ENCODE data around the gene PHACTR3.

Gene PHACTR3

GRCh38 chr20:59821201-59821600 lies 216.9 kb downstream of the PHACTR3 start:
- H3K79me2 ChIP-seq (ENCODE audit: low read length), result no peaks in the 10 kb centered on the region
- TF ChIP-seq EZH2 (optimal IDR thresholded peaks at IDR 0.05; ENCODE audit: low read depth, low read length) (no peak), CTCF (IDR thresholded peaks at IDR 0.05; ENCODE audit: low read length) (no peak), EZH2phosphoT487 (IDR thresholded peaks at IDR 0.05; ENCODE audit: low read length) (no peak)
- no peaks in the 10 kb centered on the region for H3K36me3 ChIP-seq (replicated peaks; ENCODE audit: insufficient read depth, low read length)
- H3K9ac ChIP-seq (ENCODE audit: low read length), result no peak overlapping the region
- DNase-seq, result no peak
- no peaks in the 10 kb centered on the region for H3K4me1 ChIP-seq (ENCODE audit: low read length)
- H3K27ac ChIP-seq (ENCODE audit: low read length), result no peak overlapping the region
- no peak overlapping the region for H3K4me2 ChIP-seq (ENCODE audit: low read depth, low read length)
- no peaks in the 10 kb centered on the region for H3K9me3 ChIP-seq (replicated peaks; ENCODE audit: insufficient read depth, low read length)
- no peaks in the 10 kb centered on the region for H4K20me1 ChIP-seq (ENCODE audit: insufficient read depth, low read length)
- peaks cover 34% of the 10 kb centered on the region; the same call in 1 of the 2 replicates for H3K27me3 ChIP-seq (replicated peaks; ENCODE audit: insufficient read depth, low read length)
- no peak overlapping the region for H2AFZ ChIP-seq (ENCODE audit: low read length)
- H3K9me2 ChIP-seq (replicated peaks; ENCODE audit: insufficient read depth, low read length), result no peaks in the 10 kb centered on the region
- no peak overlapping the region for H3K4me3 ChIP-seq (ENCODE audit: low read length)
- no peaks in the 10 kb centered on the region for H3F3A ChIP-seq (ENCODE audit: insufficient read depth, low read length)

- no peaks in the 10 kb centered on the region for H3K9me2 ChIP-seq (replicated peaks; ENCODE audit: insufficient read depth, low read length)
- no peak for TF ChIP-seq EZH2 (optimal IDR thresholded peaks at IDR 0.05; ENCODE audit: low read depth, low read length)
- TF ChIP-seq CTCF (IDR thresholded peaks at IDR 0.05; ENCODE audit: low read length), result no peak
- no peaks in the 10 kb centered on the region for H3F3A ChIP-seq (ENCODE audit: insufficient read depth, low read length)
- no peaks in the 10 kb centered on the region for H3K4me1 ChIP-seq (ENCODE audit: low read length)
- H3K9ac ChIP-seq (ENCODE audit: low read length), result no peak overlapping the region
- no peak for DNase-seq
- peaks cover 34% of the 10 kb centered on the region; the same call in 1 of the 2 replicates for H3K27me3 ChIP-seq (replicated peaks; ENCODE audit: insufficient read depth, low read length)
- no peak overlapping the region for H3K4me3 ChIP-seq (ENCODE audit: low read length)
- no peaks in the 10 kb centered on the region for H3K79me2 ChIP-seq (ENCODE audit: low read length)
- no peak overlapping the region for H3K27ac ChIP-seq (ENCODE audit: low read length)
- no peaks in the 10 kb centered on the region for H4K20me1 ChIP-seq (ENCODE audit: insufficient read depth, low read length)
- H3K4me2 ChIP-seq (ENCODE audit: low read depth, low read length), result no peak overlapping the region
- no peaks in the 10 kb centered on the region for H3K9me3 ChIP-seq (replicated peaks; ENCODE audit: insufficient read depth, low read length)
- H3K36me3 ChIP-seq (replicated peaks; ENCODE audit: insufficient read depth, low read length), result no peaks in the 10 kb centered on the region
- H2AFZ ChIP-seq (ENCODE audit: low read length), result no peak overlapping the region
Observed at GRCh38 chr20:59821788-59822187, 217.4 kb downstream of the PHACTR3 start.

GRCh38 chr20:59822291-59823029 lies 218.1 kb downstream of the PHACTR3 start:
- no peak for DNase-seq
- no peak overlapping the region for H3K9ac ChIP-seq (ENCODE audit: low read length)
- H3K27ac ChIP-seq (ENCODE audit: low read length), result no peak overlapping the region
- no peak overlapping the region for H3K4me2 ChIP-seq (ENCODE audit: low read depth, low read length)
- H3K79me2 ChIP-seq (ENCODE audit: low read length), result no peaks in the 10 kb centered on the region
- H3K4me3 ChIP-seq (ENCODE audit: low read length), result no peak overlapping the region
- no peaks in the 10 kb centered on the region for H3F3A ChIP-seq (ENCODE audit: insufficient read depth, low read length)
- no peak for TF ChIP-seq EZH2 (optimal IDR thresholded peaks at IDR 0.05; ENCODE audit: low read depth, low read length)
- TF ChIP-seq CTCF (IDR thresholded peaks at IDR 0.05; ENCODE audit: low read length), result no peak
- TF ChIP-seq EZH2phosphoT487 (IDR thresholded peaks at IDR 0.05; ENCODE audit: low read length), result no peak
- no peaks in the 10 kb centered on the region for H3K9me3 ChIP-seq (replicated peaks; ENCODE audit: insufficient read depth, low read length)
- H3K27me3 ChIP-seq (replicated peaks; ENCODE audit: insufficient read depth, low read length), result peaks cover 36% of the 10 kb centered on the region; the same call in 1 of the 2 replicates
- no peaks in the 10 kb centered on the region for H4K20me1 ChIP-seq (ENCODE audit: insufficient read depth, low read length)
- no peaks in the 10 kb centered on the region for H3K4me1 ChIP-seq (ENCODE audit: low read length)
- H3K9me2 ChIP-seq (replicated peaks; ENCODE audit: insufficient read depth, low read length), result no peaks in the 10 kb centered on the region
- H3K36me3 ChIP-seq (replicated peaks; ENCODE audit: insufficient read depth, low read length), result no peaks in the 10 kb centered on the region
- no peak overlapping the region for H2AFZ ChIP-seq (ENCODE audit: low read length)

All from MM.1S (cell line).